ENCODE measurements around the gene ARHGAP25.

Gene ARHGAP25

GRCh38 chr2:68767031-68767961, 32.7 kb downstream of the ARHGAP25 start:
- no peak for TF ChIP-seq CTCF (conservative IDR thresholded peaks at IDR 0.05; ENCODE audit: control insufficient read depth, insufficient read depth, low read depth, low read length)
- no peak for DNase-seq (ENCODE audit: low read depth)
- H3K4me3 ChIP-seq (ENCODE audit: control insufficient read depth, low read depth, low read length) = no peak overlapping the region

GRCh38 chr2:68767996-68768395, 33.4 kb downstream of the ARHGAP25 start:
- H3K4me3 ChIP-seq (ENCODE audit: control insufficient read depth, low read depth, low read length) = no peak overlapping the region
- TF ChIP-seq CTCF (conservative IDR thresholded peaks at IDR 0.05; ENCODE audit: control insufficient read depth, insufficient read depth, low read depth, low read length) = no peak
- no peak for DNase-seq (ENCODE audit: low read depth)

GRCh38 chr2:68768461-68768860, 33.9 kb downstream of the ARHGAP25 start:
- no peak overlapping the region for H3K4me3 ChIP-seq (ENCODE audit: control insufficient read depth, low read depth, low read length)
- no peak for DNase-seq (ENCODE audit: low read depth)
- TF ChIP-seq CTCF (conservative IDR thresholded peaks at IDR 0.05; ENCODE audit: control insufficient read depth, insufficient read depth, low read depth, low read length) = no peak

- DNase-seq (ENCODE audit: low read depth) = no peak
- H3K4me3 ChIP-seq (ENCODE audit: control insufficient read depth, low read depth, low read length) = no peak overlapping the region
- no peak for TF ChIP-seq CTCF (conservative IDR thresholded peaks at IDR 0.05; ENCODE audit: control insufficient read depth, insufficient read depth, low read depth, low read length)
These were observed 34.3 kb downstream of the ARHGAP25 start for GRCh38 chr2:68768951-68769350.

- no peak overlapping the region for H3K4me3 ChIP-seq (ENCODE audit: control insufficient read depth, low read depth, low read length)
- DNase-seq (ENCODE audit: low read depth) = no peak
- no peak for TF ChIP-seq CTCF (conservative IDR thresholded peaks at IDR 0.05; ENCODE audit: control insufficient read depth, insufficient read depth, low read depth, low read length)
These were observed 35.1 kb downstream of the ARHGAP25 start for GRCh38 chr2:68769586-68770270.

GRCh38 chr2:68770271-68771111, 35.9 kb downstream of the ARHGAP25 start:
- TF ChIP-seq CTCF (conservative IDR thresholded peaks at IDR 0.05; ENCODE audit: control insufficient read depth, insufficient read depth, low read depth, low read length) = no peak
- no peak for DNase-seq (ENCODE audit: low read depth)
- no peak overlapping the region for H3K4me3 ChIP-seq (ENCODE audit: control insufficient read depth, low read depth, low read length)

All from fibroblast of mammary gland (primary cell).